ENCODE data around the gene FBXO30.

Gene FBXO30

GRCh38 chr6:145819994-145820393 is 5.4 kb upstream of the FBXO30 start:
- no peak for DNase-seq (ENCODE audit: insufficient read length, low spot score)
- TF ChIP-seq TAF1 (IDR thresholded peaks at IDR 0.05; ENCODE audit: low read depth, low read length) (no peak), POLR2AphosphoS5 (IDR thresholded peaks at IDR 0.05; ENCODE audit: low read depth, low read length) (no peak), POU2F2 (IDR thresholded peaks at IDR 0.05; ENCODE audit: low read depth, low read length) (no peak), POLR2A (IDR thresholded peaks at IDR 0.05; ENCODE audit: low read depth, low read length) (no peak), PAX5 (IDR thresholded peaks at IDR 0.05; ENCODE audit: insufficient read depth, low read length, severe bottlenecking) (no peak), SPI1 (IDR thresholded peaks at IDR 0.05; ENCODE audit: low read depth, low read length) (no peak)
- no peak for FAIRE-seq

- DNase-seq (ENCODE audit: insufficient read length, low spot score) (no peak), FAIRE-seq (no peak)
- TF ChIP-seq POLR2AphosphoS5 (IDR thresholded peaks at IDR 0.05; ENCODE audit: low read depth, low read length) (no peak), POLR2A (IDR thresholded peaks at IDR 0.05; ENCODE audit: low read depth, low read length) (no peak), POU2F2 (IDR thresholded peaks at IDR 0.05; ENCODE audit: low read depth, low read length) (no peak)
Measured at GRCh38 chr6:145818796-145819195, 4.2 kb upstream of the FBXO30 start.

- DNase-seq (ENCODE audit: insufficient read length, low spot score) = no peak
- TF ChIP-seq POLR2A (IDR thresholded peaks at IDR 0.05; ENCODE audit: low read depth, low read length) = no peak
- TF ChIP-seq PAX5 (IDR thresholded peaks at IDR 0.05; ENCODE audit: insufficient read depth, low read length, severe bottlenecking) = no peak
- no peak for TF ChIP-seq SPI1 (IDR thresholded peaks at IDR 0.05; ENCODE audit: low read depth, low read length)
- TF ChIP-seq TAF1 (IDR thresholded peaks at IDR 0.05; ENCODE audit: low read depth, low read length) = no peak
- TF ChIP-seq POU2F2 (IDR thresholded peaks at IDR 0.05; ENCODE audit: low read depth, low read length) = no peak
- FAIRE-seq = no peak
Measured at GRCh38 chr6:145816392-145816791, 1.8 kb upstream of the FBXO30 start.

- FAIRE-seq (peak; percentile 23), DNase-seq (ENCODE audit: insufficient read length, low spot score) (no peak)
- TF ChIP-seq POU2F2 (IDR thresholded peaks at IDR 0.05; ENCODE audit: low read depth, low read length) (no peak), TAF1 (IDR thresholded peaks at IDR 0.05; ENCODE audit: low read depth, low read length) (no peak), POLR2AphosphoS5 (IDR thresholded peaks at IDR 0.05; ENCODE audit: low read depth, low read length) (no peak), PAX5 (IDR thresholded peaks at IDR 0.05; ENCODE audit: insufficient read depth, low read length, severe bottlenecking) (no peak), SPI1 (IDR thresholded peaks at IDR 0.05; ENCODE audit: low read depth, low read length) (no peak), POLR2A (IDR thresholded peaks at IDR 0.05; ENCODE audit: low read depth, low read length) (no peak)
Measured at GRCh38 chr6:145815309-145816274, 997 bp upstream of the FBXO30 start.

GRCh38 chr6:145814035-145814500 is 527 bp downstream of the FBXO30 start:
- DNase-seq (ENCODE audit: insufficient read length, low spot score) (no peak), FAIRE-seq (peak; percentile 58)
- TF ChIP-seq SPI1 (IDR thresholded peaks at IDR 0.05; ENCODE audit: low read depth, low read length) (no peak), POLR2A (IDR thresholded peaks at IDR 0.05; ENCODE audit: low read depth, low read length) (no peak), TAF1 (IDR thresholded peaks at IDR 0.05; ENCODE audit: low read depth, low read length) (no peak), POU2F2 (IDR thresholded peaks at IDR 0.05; ENCODE audit: low read depth, low read length) (no peak), POLR2AphosphoS5 (IDR thresholded peaks at IDR 0.05; ENCODE audit: low read depth, low read length) (no peak), PAX5 (IDR thresholded peaks at IDR 0.05; ENCODE audit: insufficient read depth, low read length, severe bottlenecking) (no peak)

GRCh38 chr6:145813285-145814034 is 1.1 kb downstream of the FBXO30 start:
- TF ChIP-seq PAX5 (IDR thresholded peaks at IDR 0.05; ENCODE audit: insufficient read depth, low read length, severe bottlenecking) (no peak), POLR2AphosphoS5 (IDR thresholded peaks at IDR 0.05; ENCODE audit: low read depth, low read length) (no peak), POLR2A (IDR thresholded peaks at IDR 0.05; ENCODE audit: low read depth, low read length) (no peak), SPI1 (IDR thresholded peaks at IDR 0.05; ENCODE audit: low read depth, low read length) (no peak), TAF1 (IDR thresholded peaks at IDR 0.05; ENCODE audit: low read depth, low read length) (no peak), POU2F2 (IDR thresholded peaks at IDR 0.05; ENCODE audit: low read depth, low read length) (no peak)
- FAIRE-seq = no peak
- DNase-seq (ENCODE audit: insufficient read length, low spot score) = no peak

GRCh38 chr6:145811741-145812140 is 2.9 kb downstream of the FBXO30 start:
- TF ChIP-seq POLR2A (IDR thresholded peaks at IDR 0.05; ENCODE audit: low read depth, low read length) (no peak), PAX5 (IDR thresholded peaks at IDR 0.05; ENCODE audit: insufficient read depth, low read length, severe bottlenecking) (no peak), TAF1 (IDR thresholded peaks at IDR 0.05; ENCODE audit: low read depth, low read length) (no peak), SPI1 (IDR thresholded peaks at IDR 0.05; ENCODE audit: low read depth, low read length) (no peak)
- DNase-seq (ENCODE audit: insufficient read length, low spot score) = no peak
- peak; percentile 23 for FAIRE-seq

GRCh38 chr6:145809785-145810184 is 4.8 kb downstream of the FBXO30 start:
- DNase-seq (ENCODE audit: insufficient read length, low spot score) (no peak), FAIRE-seq (no peak)
- no peak for TF ChIP-seq POLR2AphosphoS5 (IDR thresholded peaks at IDR 0.05; ENCODE audit: low read depth, low read length)
- TF ChIP-seq POU2F2 (IDR thresholded peaks at IDR 0.05; ENCODE audit: low read depth, low read length) = no peak

GRCh38 chr6:145809211-145809610 is 5.4 kb downstream of the FBXO30 start:
- peak; percentile 86 for FAIRE-seq
- no peak for DNase-seq (ENCODE audit: insufficient read length, low spot score)
- TF ChIP-seq TAF1 (IDR thresholded peaks at IDR 0.05; ENCODE audit: low read depth, low read length) = no peak
- no peak for TF ChIP-seq POU2F2 (IDR thresholded peaks at IDR 0.05; ENCODE audit: low read depth, low read length)
- no peak for TF ChIP-seq POLR2AphosphoS5 (IDR thresholded peaks at IDR 0.05; ENCODE audit: low read depth, low read length)
- TF ChIP-seq SPI1 (IDR thresholded peaks at IDR 0.05; ENCODE audit: low read depth, low read length) = no peak
- TF ChIP-seq POLR2A (IDR thresholded peaks at IDR 0.05; ENCODE audit: low read depth, low read length) = no peak
- no peak for TF ChIP-seq PAX5 (IDR thresholded peaks at IDR 0.05; ENCODE audit: insufficient read depth, low read length, severe bottlenecking)

Data from GM12891 (cell line).